Measurements from ENCODE around the gene STARD5.
A peak's percentile ranks its signal among the peaks of the same experiment; 100 is the strongest.

The STARD5 gene

GRCh38 chr15:81301815-81302399 lies 22.0 kb downstream of the STARD5 start:
- Histone ChIP-seq H3F3A (ENCODE audit: low read depth) (no peaks in the 10 kb centered on the region), H3K4me1 (ENCODE audit: insufficient read depth, low read length, poor library complexity, severe bottlenecking) (peaks cover 74% of the 10 kb centered on the region), H3K9me2 (replicated peaks; ENCODE audit: low read depth, low read length) (no peaks in the 10 kb centered on the region), H3K9me3 (ENCODE audit: insufficient read depth, low read depth, low read length) (no peaks in the 10 kb centered on the region), H3K36me3 (ENCODE audit: insufficient read depth, low read length) (peaks cover 57% of the 10 kb centered on the region; the same call in 1 of the 2 replicates), H3K79me2 (ENCODE audit: insufficient read depth, low read length) (peaks cover 94% of the 10 kb centered on the region), H3K4me2 (ENCODE audit: low read depth, low read length, poor library complexity, severe bottlenecking) (peak overlapping the region; percentile 92), H4K20me1 (ENCODE audit: insufficient read depth, low read length, poor library complexity, severe bottlenecking) (peaks cover 44% of the 10 kb centered on the region), H3K27me3 (ENCODE audit: insufficient read depth, low read length, poor library complexity, severe bottlenecking) (no peaks in the 10 kb centered on the region), H2AFZ (ENCODE audit: low read length) (no peak overlapping the region), H3K9ac (ENCODE audit: low read depth, low read length, poor library complexity, severe bottlenecking) (peak overlapping the region; percentile 84), H3K4me3 (ENCODE audit: low read length, poor library complexity, severe bottlenecking) (peak overlapping the region; percentile 80)
- no peak for TF ChIP-seq EZH2phosphoT487 (IDR thresholded peaks at IDR 0.05; ENCODE audit: borderline replicate concordance)
- TF ChIP-seq, protein P1, sequence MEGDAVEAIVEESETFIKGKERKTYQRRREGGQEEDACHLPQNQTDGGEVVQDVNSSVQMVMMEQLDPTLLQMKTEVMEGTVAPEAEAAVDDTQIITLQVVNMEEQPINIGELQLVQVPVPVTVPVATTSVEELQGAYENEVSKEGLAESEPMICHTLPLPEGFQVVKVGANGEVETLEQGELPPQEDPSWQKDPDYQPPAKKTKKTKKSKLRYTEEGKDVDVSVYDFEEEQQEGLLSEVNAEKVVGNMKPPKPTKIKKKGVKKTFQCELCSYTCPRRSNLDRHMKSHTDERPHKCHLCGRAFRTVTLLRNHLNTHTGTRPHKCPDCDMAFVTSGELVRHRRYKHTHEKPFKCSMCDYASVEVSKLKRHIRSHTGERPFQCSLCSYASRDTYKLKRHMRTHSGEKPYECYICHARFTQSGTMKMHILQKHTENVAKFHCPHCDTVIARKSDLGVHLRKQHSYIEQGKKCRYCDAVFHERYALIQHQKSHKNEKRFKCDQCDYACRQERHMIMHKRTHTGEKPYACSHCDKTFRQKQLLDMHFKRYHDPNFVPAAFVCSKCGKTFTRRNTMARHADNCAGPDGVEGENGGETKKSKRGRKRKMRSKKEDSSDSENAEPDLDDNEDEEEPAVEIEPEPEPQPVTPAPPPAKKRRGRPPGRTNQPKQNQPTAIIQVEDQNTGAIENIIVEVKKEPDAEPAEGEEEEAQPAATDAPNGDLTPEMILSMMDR (conservative IDR thresholded peaks at IDR 0.05; ENCODE audit: low read length) = no peak

DNA sequence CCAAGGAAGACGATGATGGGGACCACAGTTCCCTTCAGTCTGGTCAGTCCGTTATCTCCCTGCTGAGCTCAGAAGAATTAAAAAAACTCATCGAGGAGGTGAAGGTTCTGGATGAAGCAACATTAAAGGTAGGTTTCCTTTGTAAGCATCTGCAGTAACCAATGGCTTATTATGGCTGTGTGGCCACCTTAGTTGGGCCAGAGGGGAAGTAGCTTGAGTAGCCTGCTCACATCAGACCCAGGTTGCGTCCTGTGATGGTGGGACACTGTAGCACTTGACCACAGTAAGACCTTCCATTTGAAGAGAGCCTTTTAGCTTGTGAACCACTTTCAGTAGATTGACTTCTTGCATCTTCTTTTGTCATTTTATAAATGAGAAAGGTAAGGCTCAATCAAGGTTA lies 22.6 kb downstream of the STARD5 start:
- Histone ChIP-seq H3K4me1 (ENCODE audit: insufficient read depth, low read length, poor library complexity, severe bottlenecking) (peaks cover 76% of the 10 kb centered on the region), H3K27me3 (ENCODE audit: insufficient read depth, low read length, poor library complexity, severe bottlenecking) (no peaks in the 10 kb centered on the region), H2AFZ (ENCODE audit: low read length) (no peak overlapping the region), H3K79me2 (ENCODE audit: insufficient read depth, low read length) (peaks cover 96% of the 10 kb centered on the region), H3K4me2 (ENCODE audit: low read depth, low read length, poor library complexity, severe bottlenecking) (peak overlapping the region; percentile 92), H3K4me3 (ENCODE audit: low read length, poor library complexity, severe bottlenecking) (peak overlapping the region; percentile 80), H3K9me2 (replicated peaks; ENCODE audit: low read depth, low read length) (no peaks in the 10 kb centered on the region), H3F3A (ENCODE audit: low read depth) (peaks cover 2% of the 10 kb centered on the region), H3K36me3 (ENCODE audit: insufficient read depth, low read length) (peaks cover 52% of the 10 kb centered on the region; the same call in 1 of the 2 replicates), H3K9ac (ENCODE audit: low read depth, low read length, poor library complexity, severe bottlenecking) (peak overlapping the region; percentile 84), H4K20me1 (ENCODE audit: insufficient read depth, low read length, poor library complexity, severe bottlenecking) (peaks cover 44% of the 10 kb centered on the region), H3K9me3 (ENCODE audit: insufficient read depth, low read depth, low read length) (no peaks in the 10 kb centered on the region)
- no peak for TF ChIP-seq EZH2phosphoT487 (IDR thresholded peaks at IDR 0.05; ENCODE audit: borderline replicate concordance)
- TF ChIP-seq, protein P1 (conservative IDR thresholded peaks at IDR 0.05; ENCODE audit: low read length) = no peak

DNA sequence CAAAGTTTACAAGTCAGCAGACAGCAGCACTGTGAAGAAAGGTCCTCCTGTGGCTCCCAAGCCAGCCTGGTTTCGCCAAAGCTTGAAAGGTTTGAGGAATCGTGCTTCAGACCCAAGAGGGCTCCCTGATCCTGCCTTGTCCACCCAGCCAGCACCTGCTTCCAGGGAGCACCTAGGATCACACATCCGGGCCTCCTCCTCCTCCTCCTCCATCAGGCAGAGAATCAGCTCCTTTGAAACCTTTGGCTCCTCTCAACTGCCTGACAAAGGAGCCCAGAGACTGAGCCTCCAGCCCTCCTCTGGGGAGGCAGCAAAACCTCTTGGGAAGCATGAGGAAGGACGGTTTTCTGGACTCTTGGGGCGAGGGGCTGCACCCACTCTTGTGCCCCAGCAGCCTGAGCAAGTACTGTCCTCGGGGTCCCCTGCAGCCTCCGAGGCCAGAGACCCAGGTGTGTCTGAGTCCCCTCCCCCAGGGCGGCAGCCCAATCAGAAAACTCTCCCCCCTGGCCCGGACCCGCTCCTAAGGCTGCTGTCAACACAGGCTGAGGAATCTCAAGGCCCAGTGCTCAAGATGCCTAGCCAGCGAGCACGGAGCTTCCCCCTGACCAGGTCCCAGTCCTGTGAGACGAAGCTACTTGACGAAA lies 24.2 kb downstream of the STARD5 start:
- H3K27me3 ChIP-seq (ENCODE audit: insufficient read depth, low read length, poor library complexity, severe bottlenecking) = no peaks in the 10 kb centered on the region
- TF ChIP-seq EZH2phosphoT487 (IDR thresholded peaks at IDR 0.05; ENCODE audit: borderline replicate concordance) = no peak
- TF ChIP-seq, protein P1 (conservative IDR thresholded peaks at IDR 0.05; ENCODE audit: low read length) = no peak
- H3K4me2 ChIP-seq (ENCODE audit: low read depth, low read length, poor library complexity, severe bottlenecking) = peak overlapping the region; percentile 92
- H3K9me3 ChIP-seq (ENCODE audit: insufficient read depth, low read depth, low read length) = no peaks in the 10 kb centered on the region
- H3K9me2 ChIP-seq (replicated peaks; ENCODE audit: low read depth, low read length) = no peaks in the 10 kb centered on the region
- H3F3A ChIP-seq (ENCODE audit: low read depth) = peaks cover 7% of the 10 kb centered on the region
- H2AFZ ChIP-seq (ENCODE audit: low read length) = no peak overlapping the region
- peaks cover 96% of the 10 kb centered on the region for H3K79me2 ChIP-seq (ENCODE audit: insufficient read depth, low read length)
- H3K9ac ChIP-seq (ENCODE audit: low read depth, low read length, poor library complexity, severe bottlenecking) = peak overlapping the region; percentile 84
- H3K4me3 ChIP-seq (ENCODE audit: low read length, poor library complexity, severe bottlenecking) = peak overlapping the region; percentile 80
- H3K36me3 ChIP-seq (ENCODE audit: insufficient read depth, low read length) = peaks cover 36% of the 10 kb centered on the region; the same call in 1 of the 2 replicates
- H3K4me1 ChIP-seq (ENCODE audit: insufficient read depth, low read length, poor library complexity, severe bottlenecking) = peaks cover 89% of the 10 kb centered on the region
- peaks cover 44% of the 10 kb centered on the region for H4K20me1 ChIP-seq (ENCODE audit: insufficient read depth, low read length, poor library complexity, severe bottlenecking)
